GM12878 (cell line): ENCODE results near the gene ASRGL1.

Source experiments
- CHD1 ChIP-seq: IDR thresholded peaks from 2 replicates; pipeline ENCODE4 v1.6.1; 2012; ENCODE audit warnings: low read depth, low read length, improper control_type of control experiment
- JUNB ChIP-seq: IDR thresholded peaks from 2 replicates; pipeline ENCODE4 v1.6.1; 2016; ENCODE audit warnings: antibody characterized with exemption, mild to moderate bottlenecking
- SP1 ChIP-seq: IDR thresholded peaks from one replicate; pipeline ENCODE4 v1.6.1; 2011; ENCODE audit warnings: low read depth, low read length
- ZBTB11 ChIP-seq: fragments of 450-650 bp; formaldehyde crosslinking; IDR thresholded peaks from 2 replicates; pipeline ENCODE4 v1.5.0; 2022; ENCODE audit warnings: mild to moderate bottlenecking, missing genetic modification characterization

GRCh38 chr11:62418136-62418535 is 80.9 kb downstream of the ASRGL1 start:
- TF ChIP-seq ZBTB11 (CRISPR knock-in tag), result no peak
- TF ChIP-seq JUNB, result no peak
- no peak for TF ChIP-seq CHD1
- TF ChIP-seq SP1, result no peak
